HG03571 (cell line): ENCODE data around the gene MAP2K5.

Source experiments
- ATAC-seq: cut with Tn5 transposase; IDR thresholded peaks from one replicate; pipeline ENCODE4 v1.9.1; 2021; ENCODE audit not compliant: unreplicated experiment

Gene MAP2K5

GRCh38 chr15:67745073-67746006, 202.8 kb downstream of the MAP2K5 start:
- no peak for ATAC-seq

- ATAC-seq, result no peak
Observed at GRCh38 chr15:67746022-67746421, 203.5 kb downstream of the MAP2K5 start.

DNA sequence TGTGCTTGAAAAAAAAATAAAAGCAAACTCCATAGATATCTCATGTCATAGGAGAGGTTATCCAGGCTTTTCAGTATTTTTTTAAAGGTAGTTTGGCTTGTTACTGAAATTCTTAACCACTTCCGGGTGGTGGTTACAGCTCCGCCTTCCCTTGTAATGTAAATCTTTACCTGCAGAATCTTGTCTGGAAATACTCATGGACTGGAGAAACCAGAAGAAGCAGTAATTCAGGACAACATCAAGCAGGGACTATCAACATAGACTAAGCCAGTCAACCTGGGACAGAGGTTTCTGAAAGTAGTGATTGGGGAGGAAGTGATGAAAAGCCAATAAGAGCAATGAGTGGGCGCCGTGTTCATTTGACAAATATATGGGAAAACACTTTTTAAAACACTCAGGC, 203.9 kb downstream of the MAP2K5 start:
- ATAC-seq, result no peak

- ATAC-seq, result no peak
Observed at GRCh38 chr15:67747921-67748320, 205.4 kb downstream of the MAP2K5 start.

DNA sequence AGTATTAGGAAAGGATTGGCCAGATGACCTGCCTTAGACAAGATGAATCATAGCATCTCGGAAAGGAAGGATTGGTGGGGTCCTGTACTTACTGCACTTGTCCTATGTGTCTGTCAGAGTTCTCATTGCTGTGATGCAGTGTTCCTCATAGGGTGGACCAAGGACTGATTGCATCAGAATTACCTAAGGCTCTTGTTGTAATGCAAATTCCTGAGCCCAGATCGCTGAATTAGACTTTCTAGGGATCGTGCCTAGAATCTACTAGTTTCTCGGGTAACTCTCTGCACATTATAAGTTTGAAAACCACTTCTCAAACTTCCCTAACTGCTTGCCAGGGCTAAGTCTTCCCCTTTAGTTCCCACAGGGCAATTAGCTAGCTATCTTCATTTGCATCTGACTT, 207.9 kb downstream of the MAP2K5 start:
- ATAC-seq, result no peak

DNA sequence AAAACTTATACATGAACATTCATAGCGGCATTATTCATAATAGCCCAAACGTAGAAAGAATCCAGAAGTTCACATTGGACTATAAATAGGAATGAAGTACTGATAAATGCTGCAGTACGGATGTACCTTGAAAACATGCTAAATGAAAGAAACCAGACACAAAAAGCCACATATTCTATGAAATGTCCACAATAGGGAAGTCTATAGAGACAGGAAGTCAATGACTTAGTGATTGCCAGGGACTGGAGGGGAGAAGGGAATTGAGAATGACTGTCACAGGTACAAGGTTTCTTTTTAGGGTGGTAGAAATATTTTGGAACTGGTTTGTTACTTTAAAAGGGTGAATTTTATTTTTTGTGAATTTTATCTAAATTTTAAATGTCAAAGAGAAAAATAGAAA, 211.4 kb downstream of the MAP2K5 start:
- no peak for ATAC-seq

DNA sequence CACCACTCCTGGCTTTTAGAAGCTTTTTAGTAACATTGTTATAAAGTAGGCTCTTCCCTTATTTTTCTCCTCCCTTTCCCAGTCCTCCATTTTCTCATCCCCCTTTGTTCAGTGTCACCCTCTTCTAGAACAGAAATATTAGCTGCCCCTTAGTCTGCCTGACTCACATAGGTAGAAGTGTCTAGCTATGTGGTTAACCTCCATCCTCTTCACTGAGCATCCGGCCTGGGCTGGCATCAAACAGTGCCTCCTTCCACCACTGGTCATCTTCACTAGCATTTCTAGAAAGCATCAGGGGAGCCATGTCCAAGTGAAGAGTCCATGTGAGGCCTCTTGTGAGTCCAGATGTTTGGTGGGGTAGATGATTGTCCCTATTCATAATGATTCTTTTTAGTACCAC, 212.8 kb downstream of the MAP2K5 start:
- ATAC-seq, result no peak

DNA sequence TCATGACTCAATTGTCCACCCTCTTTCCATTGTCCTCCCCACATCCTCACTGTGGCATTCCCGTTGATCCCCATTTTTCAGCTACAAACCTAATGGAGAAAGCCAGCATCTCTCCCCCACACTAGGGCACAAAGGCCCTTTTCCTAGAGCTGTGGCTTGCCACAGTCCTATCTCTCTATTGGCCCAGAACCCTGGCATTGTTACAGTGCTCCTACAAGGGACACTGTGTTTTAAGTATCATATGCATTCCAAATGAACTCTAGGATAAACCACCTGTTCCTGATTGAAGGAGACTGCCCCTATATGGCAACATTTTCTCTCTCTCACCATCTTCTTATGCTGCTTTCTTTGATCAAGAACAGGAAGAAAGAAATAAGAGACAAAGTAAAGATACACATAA, 213.4 kb downstream of the MAP2K5 start:
- no peak for ATAC-seq

GRCh38 chr15:67758619-67759300, 216.3 kb downstream of the MAP2K5 start:
- ATAC-seq, result no peak

DNA sequence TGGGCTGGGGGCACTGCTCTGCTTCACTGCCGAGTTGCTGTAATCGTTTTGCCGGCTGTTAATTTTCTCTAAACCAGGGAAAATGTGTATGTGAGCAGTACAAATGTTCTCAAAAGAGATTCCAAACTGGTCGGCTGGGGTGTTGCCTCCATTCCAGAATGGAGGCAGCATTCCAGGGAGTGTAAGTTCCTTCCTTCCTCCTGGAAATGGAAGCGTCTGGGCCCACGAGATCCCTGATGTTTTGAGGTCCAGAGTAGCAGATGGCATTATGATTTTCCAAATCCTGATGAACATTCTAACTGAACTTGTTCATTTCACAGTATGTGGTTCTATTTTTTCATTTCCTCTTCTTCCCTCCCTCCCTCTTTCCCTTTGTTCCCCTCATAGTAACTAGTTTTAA, 218.4 kb downstream of the MAP2K5 start:
- ATAC-seq, result no peak

GRCh38 chr15:67761343-67761742, 218.8 kb downstream of the MAP2K5 start:
- ATAC-seq, result no peak

DNA sequence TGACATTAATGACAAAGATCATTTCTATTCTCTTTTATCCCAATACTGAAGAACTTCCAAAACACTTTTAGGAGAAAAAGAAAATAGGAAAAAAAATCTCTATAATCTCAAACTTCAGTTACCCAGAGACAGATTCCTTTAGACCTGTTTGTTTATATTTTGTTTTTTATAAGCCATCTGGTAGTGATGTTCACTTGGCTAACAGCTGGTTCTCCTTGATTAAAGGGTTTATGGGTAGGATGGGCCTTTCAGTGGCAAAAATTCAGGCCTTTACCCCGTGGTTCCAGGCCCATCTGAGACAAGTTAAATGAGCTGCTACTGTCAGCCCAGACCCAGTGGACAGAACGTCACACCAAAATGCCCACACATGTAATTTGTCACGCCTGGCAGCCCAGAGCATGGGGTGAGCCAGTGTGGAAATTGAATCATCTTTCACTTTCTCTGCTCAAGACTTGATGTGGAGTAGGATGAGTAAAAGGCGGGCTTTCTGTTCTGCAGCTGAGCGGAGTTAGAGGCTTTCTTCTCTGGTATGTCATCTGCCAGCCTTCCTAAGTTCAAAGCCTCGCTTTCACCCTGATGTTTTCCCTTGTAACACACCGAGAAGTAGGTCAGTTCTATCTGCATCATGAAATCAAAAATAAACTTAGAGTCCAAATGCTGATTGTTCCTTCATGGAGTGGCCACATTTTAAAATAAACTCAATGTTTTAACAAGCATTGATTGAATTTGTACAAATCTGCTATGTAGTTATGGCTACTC, 220.3 kb downstream of the MAP2K5 start:
- peak; percentile 64 for ATAC-seq

DNA sequence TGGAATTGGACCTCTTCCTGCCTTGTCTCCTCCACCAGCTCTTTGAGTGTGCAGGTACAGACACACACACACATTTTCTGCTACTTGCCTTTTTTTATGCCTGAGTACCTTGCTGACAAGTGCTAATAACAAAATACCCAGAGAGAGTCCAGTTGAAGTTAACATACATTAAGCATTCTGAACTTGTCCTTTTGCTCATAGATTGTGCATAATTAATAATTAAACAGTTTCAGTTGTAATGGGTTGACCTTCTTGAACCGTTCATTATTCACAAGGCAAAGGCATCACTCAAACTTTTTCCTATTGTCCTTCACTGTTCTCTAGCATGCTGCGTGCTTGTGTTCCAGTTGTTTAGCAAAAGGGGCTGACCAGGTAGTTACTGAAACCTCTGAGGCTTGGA, 223.2 kb downstream of the MAP2K5 start:
- no peak for ATAC-seq

GRCh38 chr15:67766968-67767367, 224.5 kb downstream of the MAP2K5 start:
- no peak for ATAC-seq

- ATAC-seq, result no peak
Observed at GRCh38 chr15:67768313-67768977, 225.9 kb downstream of the MAP2K5 start.

DNA sequence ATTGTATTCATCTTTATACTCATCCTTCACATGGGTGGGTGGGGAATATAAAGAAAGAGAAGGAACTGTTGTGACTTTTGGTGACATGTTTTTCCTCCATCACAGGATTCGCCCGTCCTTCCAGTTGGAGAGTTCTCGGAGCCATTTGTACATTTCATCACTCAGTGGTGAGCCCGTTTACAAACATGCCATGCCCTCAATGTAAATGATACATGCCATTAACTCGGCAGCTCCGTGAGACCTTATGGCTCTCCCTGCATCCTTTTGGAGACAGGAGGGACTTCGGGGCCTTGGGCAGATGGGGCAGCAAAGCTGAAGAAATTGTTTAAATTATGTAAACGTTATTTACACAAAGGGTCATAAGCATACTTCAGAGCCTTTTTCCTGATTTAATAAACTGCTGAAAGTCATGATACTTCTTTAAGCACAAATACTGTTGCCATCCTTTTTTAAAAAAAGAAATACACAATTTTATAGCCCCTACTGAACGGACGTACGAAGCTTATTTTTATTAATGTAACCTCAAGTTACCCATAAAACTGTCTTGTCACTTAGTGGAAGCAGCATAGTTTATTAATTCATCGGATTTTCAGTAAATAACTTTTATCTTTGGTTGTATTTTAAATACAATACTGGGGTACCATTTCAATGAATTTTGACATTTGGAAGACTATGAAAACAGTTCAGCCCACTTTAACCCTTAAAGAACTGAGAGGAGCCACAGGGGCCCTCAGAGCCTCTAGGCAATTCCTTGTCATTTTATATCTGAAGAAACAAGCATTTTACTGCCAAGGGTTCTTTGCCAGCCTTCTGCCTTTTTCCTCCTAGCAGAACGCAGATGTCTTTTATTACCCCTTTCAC, 227.2 kb downstream of the MAP2K5 start:
- no peak for ATAC-seq

- no peak for ATAC-seq
Observed at GRCh38 chr15:67770358-67770628, 227.8 kb downstream of the MAP2K5 start.

GRCh38 chr15:67771189-67771800, 228.8 kb downstream of the MAP2K5 start:
- ATAC-seq, result no peak

GRCh38 chr15:67774626-67775025, 232.1 kb downstream of the MAP2K5 start:
- no peak for ATAC-seq

GRCh38 chr15:67775250-67775649, 232.7 kb downstream of the MAP2K5 start:
- ATAC-seq, result no peak
